OCI-LY3 (cell line): ENCODE results near the gene SMYD3.

ENCODE experiments used
- H2AFZ ChIP-seq: fragments of 200-600, 300-600 bp; shearing (Covaris generic); 2 replicates; pipeline ENCODE4 v1.6.0; 2014; ENCODE audit warnings: antibody characterized with exemption, low read depth, low read length
- H3K27ac ChIP-seq: fragments of 200-600, 300-600 bp; sonication (generic); 2 replicates; pipeline ENCODE4 v1.5.1; 2014; ENCODE audit warnings: mild to moderate bottlenecking, low read length, moderate library complexity, mixed read lengths
- H3K27me3 ChIP-seq: fragments of 200-600, 300-600 bp; sonication (generic); 2 replicates; pipeline ENCODE4 v1.6.1; 2014; ENCODE audit warnings: low read depth, low read length, mixed read lengths
- H3K36me3 ChIP-seq: fragments of 200-600, 300-600 bp; sonication (generic); replicated peaks from 2 replicates; pipeline ENCODE3; 2014; ENCODE audit warnings: low read depth, low read length, mixed read lengths
- H3K4me1 ChIP-seq: fragments of 300-600, 200-600 bp; sonication (generic); 2 replicates; pipeline ENCODE4 v1.6.1; 2014; ENCODE audit warnings: low read length, mixed read lengths
- H3K4me2 ChIP-seq: fragments of 200-600, 300-600 bp; sonication (generic); 2 replicates; pipeline ENCODE4 v1.6.1; 2014; ENCODE audit warnings: low read length, mixed read lengths
- H3K4me3 ChIP-seq: fragments of 300-600, 200-600 bp; sonication (generic); 2 replicates; pipeline ENCODE4 v1.5.1; 2014; ENCODE audit warnings: antibody characterized with exemption, mild to moderate bottlenecking, low read length, moderate library complexity
- H3K79me2 ChIP-seq: fragments of 300-600, 200-600 bp; shearing (Covaris generic); 2 replicates; pipeline ENCODE4 v1.6.1; 2014; ENCODE audit warnings: mild to moderate bottlenecking, low read length, mixed read lengths
- H3K9ac ChIP-seq: fragments of 300-600, 200-600 bp; shearing (Covaris generic); 2 replicates; pipeline ENCODE4 v1.6.0; 2014; ENCODE audit warnings: mild to moderate bottlenecking, low read length, moderate library complexity
- H3K9me3 ChIP-seq: fragments of 200-600, 300-600 bp; shearing (Covaris generic); 2 replicates; pipeline ENCODE4 v1.6.1; 2014; ENCODE audit warnings: low read length, mixed read lengths; ENCODE audit not compliant: insufficient read depth
- H4K20me1 ChIP-seq: fragments of 200-600, 300-600 bp; sonication (generic); 2 replicates; pipeline ENCODE4 v1.6.1; 2016; ENCODE audit warnings: low read length, mixed read lengths; ENCODE audit not compliant: insufficient read depth
- EZH2phosphoT487 ChIP-seq: fragments of 200-600 bp; shearing (Covaris generic); IDR thresholded peaks from 2 replicates; pipeline ENCODE4 v1.6.1; 2018; ENCODE audit warnings: antibody characterized with exemption, mixed run types, low read depth
- TF ChIP-seq, protein P1 (sequence below): fragments of 200-600, 300-600 bp; sonication (generic); IDR thresholded peaks from 2 replicates; pipeline ENCODE4 v1.5.1; 2014; ENCODE audit warnings: antibody characterized with exemption, low read length, low read depth

SMYD3 gene

DNA sequence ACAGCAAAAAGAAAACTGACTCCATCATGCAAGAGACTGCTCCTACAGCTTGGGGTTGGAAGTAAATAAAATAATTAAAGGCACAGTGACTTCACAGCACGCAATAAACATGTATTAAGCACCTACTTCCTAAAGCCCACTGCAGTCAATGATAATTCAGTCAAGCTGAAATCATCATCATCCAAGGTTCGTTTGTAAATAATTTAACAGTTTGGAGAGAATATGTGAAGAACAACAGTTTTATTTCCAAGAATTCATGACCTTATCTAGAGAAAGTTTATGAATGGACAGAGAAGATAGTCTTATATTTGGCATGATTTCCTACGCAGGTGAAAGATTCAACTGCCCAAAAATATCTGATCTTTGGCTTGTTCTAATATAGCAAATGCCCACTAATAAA lies 86.8 kb downstream of the SMYD3 start:
- Histone ChIP-seq H3K4me1 (peaks cover 30% of the 10 kb centered on the region), H3K9ac (no peak overlapping the region), H3K79me2 (no peaks in the 10 kb centered on the region), H3K36me3 (peaks cover 29% of the 10 kb centered on the region), H3K27me3 (no peaks in the 10 kb centered on the region), H3K27ac (no peak overlapping the region), H4K20me1 (no peaks in the 10 kb centered on the region), H3K4me3 (no peak overlapping the region), H2AFZ (no peak overlapping the region), H3K9me3 (peaks cover 23% of the 10 kb centered on the region; the same call in 1 of the 2 replicates), H3K4me2 (peak overlapping the region; percentile 17)
- no peak for TF ChIP-seq EZH2phosphoT487
- TF ChIP-seq, protein P1, sequence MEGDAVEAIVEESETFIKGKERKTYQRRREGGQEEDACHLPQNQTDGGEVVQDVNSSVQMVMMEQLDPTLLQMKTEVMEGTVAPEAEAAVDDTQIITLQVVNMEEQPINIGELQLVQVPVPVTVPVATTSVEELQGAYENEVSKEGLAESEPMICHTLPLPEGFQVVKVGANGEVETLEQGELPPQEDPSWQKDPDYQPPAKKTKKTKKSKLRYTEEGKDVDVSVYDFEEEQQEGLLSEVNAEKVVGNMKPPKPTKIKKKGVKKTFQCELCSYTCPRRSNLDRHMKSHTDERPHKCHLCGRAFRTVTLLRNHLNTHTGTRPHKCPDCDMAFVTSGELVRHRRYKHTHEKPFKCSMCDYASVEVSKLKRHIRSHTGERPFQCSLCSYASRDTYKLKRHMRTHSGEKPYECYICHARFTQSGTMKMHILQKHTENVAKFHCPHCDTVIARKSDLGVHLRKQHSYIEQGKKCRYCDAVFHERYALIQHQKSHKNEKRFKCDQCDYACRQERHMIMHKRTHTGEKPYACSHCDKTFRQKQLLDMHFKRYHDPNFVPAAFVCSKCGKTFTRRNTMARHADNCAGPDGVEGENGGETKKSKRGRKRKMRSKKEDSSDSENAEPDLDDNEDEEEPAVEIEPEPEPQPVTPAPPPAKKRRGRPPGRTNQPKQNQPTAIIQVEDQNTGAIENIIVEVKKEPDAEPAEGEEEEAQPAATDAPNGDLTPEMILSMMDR: no peak

DNA sequence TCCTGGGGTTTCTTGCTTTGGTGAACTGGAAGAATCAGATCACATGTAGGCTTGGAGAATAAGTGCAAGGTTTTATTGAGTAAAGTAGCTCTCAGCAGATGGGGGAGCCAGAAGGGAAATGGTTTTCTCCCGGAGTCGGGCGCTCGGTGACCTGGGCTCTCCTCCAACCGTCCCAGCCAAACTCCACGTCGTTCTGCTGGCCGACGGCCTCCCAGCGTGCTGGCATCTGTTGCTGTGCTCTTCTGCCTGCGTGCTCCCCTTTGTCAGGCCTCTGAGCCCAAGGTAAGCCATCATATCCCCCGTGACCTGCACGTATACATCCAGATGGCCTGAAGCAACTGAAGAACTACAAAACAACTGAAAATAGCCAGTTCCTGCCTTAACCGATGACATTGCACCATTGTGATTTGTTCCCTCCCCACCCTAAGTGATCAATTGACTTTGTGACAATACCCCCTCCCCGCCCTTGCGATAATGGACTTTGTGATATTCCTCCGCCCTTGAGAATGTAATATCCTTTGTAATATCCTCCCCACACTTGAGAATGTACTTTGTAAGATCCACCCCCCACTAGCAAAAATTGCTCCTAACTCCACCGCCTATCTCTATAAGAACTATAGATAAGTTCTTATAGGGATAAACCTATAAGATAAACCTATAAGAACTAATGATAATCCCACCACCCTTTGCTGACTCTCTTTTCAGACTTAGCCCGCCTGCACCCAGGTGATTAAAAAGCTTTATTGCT lies 88.3 kb downstream of the SMYD3 start:
- Histone ChIP-seq H3K27me3 (no peaks in the 10 kb centered on the region), H4K20me1 (no peaks in the 10 kb centered on the region), H3K36me3 (peaks cover 29% of the 10 kb centered on the region), H3K4me2 (peak overlapping the region; percentile 34), H3K27ac (peak overlapping the region; percentile 75), H3K9me3 (peaks cover 23% of the 10 kb centered on the region; the same call in 1 of the 2 replicates), H3K4me3 (peak overlapping the region; percentile 29; the same call in 1 of the 2 replicates), H3K79me2 (no peaks in the 10 kb centered on the region), H2AFZ (no peak overlapping the region), H3K4me1 (peaks cover 30% of the 10 kb centered on the region), H3K9ac (no peak overlapping the region)
- no peak for TF ChIP-seq EZH2phosphoT487
- TF ChIP-seq, protein P1: no peak

DNA sequence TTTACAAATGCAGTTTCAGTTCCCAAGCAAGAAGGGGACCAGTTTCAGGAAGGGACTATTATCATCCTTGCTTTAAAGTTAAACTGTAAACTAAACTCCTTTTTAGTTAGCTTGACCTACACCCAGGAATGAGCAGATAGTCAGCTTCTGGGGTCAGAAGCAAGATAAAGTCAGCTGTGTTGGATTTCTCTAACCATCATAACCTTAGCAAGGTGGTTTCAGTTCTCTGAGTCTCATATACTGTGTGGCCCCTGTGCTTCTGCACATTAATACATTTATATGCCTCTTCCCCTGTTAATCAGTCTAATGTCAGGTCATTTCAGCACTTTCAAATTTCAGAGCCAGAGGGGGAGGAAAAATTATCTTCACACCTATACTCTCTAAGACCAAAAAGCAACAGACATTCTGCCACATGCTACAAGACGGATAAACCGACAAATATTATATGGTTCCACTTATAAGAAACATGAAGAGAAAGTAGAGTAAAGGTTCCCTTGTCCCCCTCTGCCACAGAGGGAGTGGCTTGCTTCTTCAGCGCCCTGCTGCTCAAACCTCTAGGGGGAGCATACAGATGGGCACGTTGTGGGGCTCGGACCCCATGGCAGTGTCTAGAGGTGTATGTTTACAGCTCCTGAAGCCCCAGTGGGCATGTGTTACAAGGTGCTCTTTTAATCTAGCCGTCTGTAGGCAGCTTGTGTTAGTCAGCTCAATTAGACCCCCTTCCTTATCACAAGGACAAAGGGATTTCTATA lies 89.1 kb downstream of the SMYD3 start:
- Histone ChIP-seq H4K20me1 (no peaks in the 10 kb centered on the region), H2AFZ (peak overlapping the region; percentile 4; the same call in 1 of the 2 replicates), H3K4me3 (peak overlapping the region; percentile 29), H3K9ac (no peak overlapping the region), H3K9me3 (peaks cover 23% of the 10 kb centered on the region; the same call in 1 of the 2 replicates), H3K79me2 (no peaks in the 10 kb centered on the region), H3K27ac (peak overlapping the region; percentile 75), H3K4me2 (peak overlapping the region; percentile 34), H3K4me1 (peaks cover 30% of the 10 kb centered on the region), H3K27me3 (no peaks in the 10 kb centered on the region), H3K36me3 (peaks cover 29% of the 10 kb centered on the region)
- TF ChIP-seq EZH2phosphoT487: no peak
- TF ChIP-seq, protein P1: 0 out of 2 replicates have a peak, but pooled peaks have one; percentile 23

DNA sequence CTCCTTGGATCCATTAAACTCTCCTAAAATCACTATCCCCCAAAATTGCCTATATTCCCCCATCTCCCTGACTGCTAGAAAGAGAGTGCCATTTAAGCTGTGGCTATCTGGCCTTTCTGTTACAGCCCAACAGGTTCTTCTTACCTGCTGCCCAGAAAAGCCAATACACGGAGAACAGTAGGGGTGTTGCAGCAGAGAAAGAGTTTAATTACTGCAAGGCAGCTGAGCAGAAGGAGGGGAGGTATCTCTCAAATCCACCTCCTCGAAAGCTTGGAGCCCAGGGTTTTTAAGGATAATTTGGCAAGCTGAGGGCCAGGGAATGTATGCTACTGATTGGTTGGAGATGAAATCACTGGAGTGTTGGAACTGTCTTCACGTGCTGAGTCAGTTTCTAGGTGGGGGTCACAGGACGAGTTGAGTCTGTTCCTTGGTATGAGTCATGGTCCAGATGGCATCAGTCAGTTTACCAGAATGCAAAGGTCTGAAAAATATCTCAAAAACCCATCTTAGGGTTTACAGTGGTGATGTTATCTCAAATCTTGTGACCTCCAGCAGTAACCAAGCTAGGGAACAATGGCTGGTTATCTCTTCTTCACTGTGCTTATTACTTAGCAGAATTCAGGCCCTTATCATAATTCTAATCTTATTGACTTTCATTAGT lies 89.8 kb downstream of the SMYD3 start:
- H3K4me3 ChIP-seq: no peak overlapping the region
- peaks cover 30% of the 10 kb centered on the region for H3K4me1 ChIP-seq
- no peak overlapping the region for H3K9ac ChIP-seq
- TF ChIP-seq, protein P1: no peak
- no peak for TF ChIP-seq EZH2phosphoT487
- no peaks in the 10 kb centered on the region for H3K79me2 ChIP-seq
- no peak overlapping the region for H2AFZ ChIP-seq
- H3K36me3 ChIP-seq: peaks cover 29% of the 10 kb centered on the region
- peak overlapping the region; percentile 75 for H3K27ac ChIP-seq
- no peaks in the 10 kb centered on the region for H3K27me3 ChIP-seq
- H4K20me1 ChIP-seq: no peaks in the 10 kb centered on the region
- peaks cover 23% of the 10 kb centered on the region; the same call in 1 of the 2 replicates for H3K9me3 ChIP-seq
- peak overlapping the region; percentile 34 for H3K4me2 ChIP-seq
